Esophagus muscularis mucosa (tissue), 4 donors: Measurements from ENCODE around the gene SCARF2.

Source experiments
- EP300 ChIP-seq: sonication (generic); formaldehyde crosslinking; IDR thresholded peaks from one replicate; pipeline ENCODE4 v1.6.1; 2017; ENCODE audit warnings: antibody characterized with exemption
- POLR2A ChIP-seq: fragments of 450-650 bp; IDR thresholded peaks from one replicate; pipeline ENCODE4 v1.6.1; 2017; ENCODE audit warnings: antibody characterized with exemption, moderate library complexity, mild to moderate bottlenecking, low read depth
- TF ChIP-seq, protein P1 (sequence below), 3 experiments: fragments of 200-600 bp in 2 of 3; fragments of 450-650 bp in 1 of 3; sonication (generic) in 2 of 3; IDR thresholded peaks; one replicate each; pipeline ENCODE4 v1.5.1; 2017 to 2019; ENCODE audit warnings: antibody characterized with exemption in 3 of 3, mild to moderate bottlenecking in 2 of 3, moderate library complexity in 1 of 3

DNA sequence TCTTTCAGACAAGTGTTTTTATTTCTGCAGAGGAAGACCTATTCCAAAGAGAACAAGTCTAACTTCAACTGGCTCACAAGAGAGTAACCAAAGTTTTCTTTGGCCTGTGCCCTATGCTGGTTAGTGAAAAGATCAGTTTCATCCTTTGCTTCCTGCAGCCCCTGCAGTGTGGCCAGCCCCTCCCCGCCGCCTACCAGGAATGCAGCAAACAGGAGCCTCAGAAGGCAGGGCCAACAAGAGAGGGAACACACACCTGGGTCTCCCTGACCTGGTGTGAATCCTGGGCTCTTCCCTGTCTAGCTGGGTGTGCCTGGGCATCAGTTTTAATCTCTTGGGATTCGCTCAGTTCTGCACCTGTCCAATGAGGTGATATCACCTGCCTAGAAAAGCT, 21.5 kb upstream of the SCARF2 start:
- TF ChIP-seq, protein P1, sequence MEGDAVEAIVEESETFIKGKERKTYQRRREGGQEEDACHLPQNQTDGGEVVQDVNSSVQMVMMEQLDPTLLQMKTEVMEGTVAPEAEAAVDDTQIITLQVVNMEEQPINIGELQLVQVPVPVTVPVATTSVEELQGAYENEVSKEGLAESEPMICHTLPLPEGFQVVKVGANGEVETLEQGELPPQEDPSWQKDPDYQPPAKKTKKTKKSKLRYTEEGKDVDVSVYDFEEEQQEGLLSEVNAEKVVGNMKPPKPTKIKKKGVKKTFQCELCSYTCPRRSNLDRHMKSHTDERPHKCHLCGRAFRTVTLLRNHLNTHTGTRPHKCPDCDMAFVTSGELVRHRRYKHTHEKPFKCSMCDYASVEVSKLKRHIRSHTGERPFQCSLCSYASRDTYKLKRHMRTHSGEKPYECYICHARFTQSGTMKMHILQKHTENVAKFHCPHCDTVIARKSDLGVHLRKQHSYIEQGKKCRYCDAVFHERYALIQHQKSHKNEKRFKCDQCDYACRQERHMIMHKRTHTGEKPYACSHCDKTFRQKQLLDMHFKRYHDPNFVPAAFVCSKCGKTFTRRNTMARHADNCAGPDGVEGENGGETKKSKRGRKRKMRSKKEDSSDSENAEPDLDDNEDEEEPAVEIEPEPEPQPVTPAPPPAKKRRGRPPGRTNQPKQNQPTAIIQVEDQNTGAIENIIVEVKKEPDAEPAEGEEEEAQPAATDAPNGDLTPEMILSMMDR (IDR thresholded peaks at IDR 0.05), result no peak
- TF ChIP-seq POLR2A, result no peak
- no peak for TF ChIP-seq EP300
